OCI-LY1 (cell line): ENCODE measurements around the gene ENDOV.

Source experiments
- EZH2 ChIP-seq: fragments of 200-600 bp; sonication (generic), shearing (Covaris generic); IDR thresholded peaks from 2 replicates; pipeline ENCODE4 v1.8.0; 2017; ENCODE audit warnings: borderline replicate concordance, mixed run types, mild to moderate bottlenecking, antibody characterized with exemption, low read length, moderate library complexity, mixed read lengths
- TF ChIP-seq, protein P1 (sequence below): fragments of 200-600 bp; sonication (generic), shearing (Covaris generic); IDR thresholded peaks from 2 replicates; pipeline ENCODE4 v1.5.1; 2017; ENCODE audit warnings: mild to moderate bottlenecking, antibody characterized with exemption, low read length, moderate library complexity, mixed read lengths

DNA sequence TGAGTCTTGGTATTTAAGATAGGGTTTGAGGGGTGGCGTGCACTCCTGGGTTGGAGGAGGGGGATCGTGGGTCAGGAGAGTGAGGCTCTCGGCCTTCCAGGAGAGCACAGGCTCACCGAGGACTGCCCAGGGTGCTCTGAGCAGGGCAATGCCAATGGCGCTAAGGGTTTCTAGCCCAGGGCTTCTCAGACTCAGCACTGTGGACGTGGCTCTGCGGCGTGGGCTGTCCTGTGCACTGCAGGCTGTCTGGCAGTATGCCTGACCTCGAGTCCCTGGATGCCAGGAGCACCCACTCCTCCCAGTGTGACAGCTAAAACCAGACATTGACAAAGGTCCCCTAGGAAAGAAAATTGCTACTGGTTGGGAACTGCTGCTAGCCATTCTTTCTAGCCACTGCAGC lies 37.2 kb upstream of the ENDOV start:
- TF ChIP-seq, protein P1, sequence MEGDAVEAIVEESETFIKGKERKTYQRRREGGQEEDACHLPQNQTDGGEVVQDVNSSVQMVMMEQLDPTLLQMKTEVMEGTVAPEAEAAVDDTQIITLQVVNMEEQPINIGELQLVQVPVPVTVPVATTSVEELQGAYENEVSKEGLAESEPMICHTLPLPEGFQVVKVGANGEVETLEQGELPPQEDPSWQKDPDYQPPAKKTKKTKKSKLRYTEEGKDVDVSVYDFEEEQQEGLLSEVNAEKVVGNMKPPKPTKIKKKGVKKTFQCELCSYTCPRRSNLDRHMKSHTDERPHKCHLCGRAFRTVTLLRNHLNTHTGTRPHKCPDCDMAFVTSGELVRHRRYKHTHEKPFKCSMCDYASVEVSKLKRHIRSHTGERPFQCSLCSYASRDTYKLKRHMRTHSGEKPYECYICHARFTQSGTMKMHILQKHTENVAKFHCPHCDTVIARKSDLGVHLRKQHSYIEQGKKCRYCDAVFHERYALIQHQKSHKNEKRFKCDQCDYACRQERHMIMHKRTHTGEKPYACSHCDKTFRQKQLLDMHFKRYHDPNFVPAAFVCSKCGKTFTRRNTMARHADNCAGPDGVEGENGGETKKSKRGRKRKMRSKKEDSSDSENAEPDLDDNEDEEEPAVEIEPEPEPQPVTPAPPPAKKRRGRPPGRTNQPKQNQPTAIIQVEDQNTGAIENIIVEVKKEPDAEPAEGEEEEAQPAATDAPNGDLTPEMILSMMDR: no peak
- TF ChIP-seq EZH2: no peak
